NCI-H2107 treated with DMSO at 0.1 percent for 48 hours (cell line): ENCODE results near the gene SYTL4.
A peak's percentile ranks its signal among the peaks of the same experiment; 100 is the strongest.

Source experiments
- DNase-seq: peaks from one replicate; lab custom pipeline; 2025; ENCODE audit not compliant: unreplicated experiment; lab: John Stamatoyannopoulos, UW

SYTL4 gene

GRCh38 chrX:100649550-100650356, 82.2 kb downstream of the SYTL4 start:
- no peak for DNase-seq

GRCh38 chrX:100648458-100649417, 83.2 kb downstream of the SYTL4 start:
- DNase-seq: no peak

DNA sequence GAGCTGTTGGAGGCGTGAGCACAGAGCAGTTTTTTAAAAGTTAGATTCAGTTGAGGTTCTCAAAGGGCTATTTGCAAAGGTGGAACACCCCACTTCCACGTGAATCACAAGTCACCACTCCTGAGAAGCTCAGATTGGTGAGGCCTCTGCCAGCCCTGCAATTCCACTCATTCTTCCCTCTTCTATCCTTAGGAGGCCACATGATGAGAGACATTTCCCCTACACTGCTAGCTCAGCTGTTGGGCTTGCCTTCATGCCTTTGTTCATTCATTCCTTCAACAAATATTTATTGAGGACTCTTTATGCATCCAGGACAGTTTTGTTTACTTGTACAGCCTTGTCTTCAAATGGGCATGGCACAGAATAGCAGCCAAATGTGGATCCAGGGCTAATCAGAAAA, 84.2 kb downstream of the SYTL4 start:
- no peak for DNase-seq

- DNase-seq: no peak
Measured at GRCh38 chrX:100647095-100647494, 84.8 kb downstream of the SYTL4 start.

GRCh38 chrX:100645106-100645505, 86.8 kb downstream of the SYTL4 start:
- no peak for DNase-seq

DNA sequence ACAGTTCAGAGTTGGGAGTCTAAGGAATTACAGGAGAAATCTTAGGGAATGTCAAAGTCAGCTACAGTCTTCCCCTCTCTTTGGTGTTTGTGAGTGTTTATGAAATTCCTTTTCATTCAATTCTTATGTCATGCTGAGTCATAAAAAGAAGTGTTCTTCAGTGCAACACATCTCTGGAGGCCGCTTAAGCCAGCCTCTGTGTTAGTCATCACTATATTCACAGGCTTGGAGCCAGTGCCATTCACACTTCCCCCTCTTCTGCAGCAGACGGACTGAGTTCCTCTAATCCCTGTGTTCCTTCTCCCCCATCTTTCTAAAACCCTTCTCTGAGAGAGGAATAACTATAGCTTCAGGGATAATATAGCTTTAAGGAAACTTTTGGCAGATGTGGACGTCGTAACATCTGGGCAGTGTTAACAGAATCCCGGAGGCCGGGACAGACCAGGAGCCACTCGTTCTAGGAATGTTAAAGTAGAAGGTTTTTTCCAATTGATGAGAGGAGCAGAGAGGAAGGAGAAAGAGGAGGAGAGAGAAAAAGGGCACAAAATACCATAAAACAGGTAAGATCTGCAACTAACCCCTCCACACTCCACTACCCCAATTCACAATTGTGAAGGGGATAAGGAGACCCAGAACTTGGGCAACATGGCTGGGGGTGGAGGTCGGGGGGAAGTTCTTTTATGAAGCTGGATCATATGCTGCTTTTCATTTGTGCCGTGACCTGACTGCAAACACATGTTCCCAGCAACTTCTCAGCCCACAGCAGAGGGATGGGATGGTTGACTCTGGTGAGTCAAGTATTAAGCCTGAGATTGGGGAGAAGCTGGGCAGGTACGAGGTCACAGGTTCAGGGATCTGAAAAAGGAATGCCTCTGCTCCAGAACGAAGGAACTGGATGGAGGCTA, 87.7 kb downstream of the SYTL4 start, which contains the start of gene SRPX2:
TSS of gene SRPX2 (plus strand) at position 244 of the 905 bp plus-strand sequence. CDS start 2,124 bp downstream, outside the sequence.
- DNase-seq: no peak

DNA sequence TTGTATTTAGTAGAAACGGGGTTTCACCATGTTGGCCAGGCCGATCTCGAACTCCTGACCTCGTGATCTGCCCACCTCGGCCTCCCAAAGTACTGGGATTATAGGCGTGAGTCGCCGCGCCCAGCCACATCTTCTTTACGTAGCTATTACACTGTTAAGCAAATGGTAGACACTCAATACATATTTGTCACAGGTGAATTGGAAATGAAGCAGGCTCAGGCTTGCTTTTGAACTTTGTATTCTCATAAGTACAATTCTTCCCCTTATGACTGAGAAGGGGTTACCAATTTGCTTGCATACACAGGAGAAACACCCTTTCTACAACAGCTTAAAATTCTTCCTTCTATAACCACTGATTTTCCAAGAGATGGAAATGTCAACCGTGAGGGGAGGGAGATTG, 88.7 kb downstream of the SYTL4 start:
- DNase-seq: no peak

DNA sequence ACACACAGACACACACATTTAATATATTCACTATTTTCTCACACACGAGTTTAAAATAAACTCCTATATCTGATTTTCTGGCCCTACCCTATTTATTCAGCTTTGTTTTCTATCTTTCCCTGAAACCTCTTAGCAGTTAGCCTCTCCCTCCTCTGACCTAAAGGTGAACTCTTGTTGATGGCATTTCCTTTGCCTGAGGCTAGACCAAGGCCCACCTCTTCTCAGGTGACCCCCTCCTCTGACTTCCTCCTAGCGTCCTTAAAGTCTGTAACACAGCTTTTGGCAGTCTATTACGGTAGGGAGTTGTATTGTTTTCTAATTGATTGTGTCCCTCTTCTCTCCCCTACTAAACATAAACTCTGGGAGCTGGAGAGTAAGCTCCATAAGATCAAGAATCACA, 89.6 kb downstream of the SYTL4 start:
- no peak for DNase-seq

- peak; percentile 88 for DNase-seq
Measured at GRCh38 chrX:100636321-100636991, 95.5 kb downstream of the SYTL4 start, which contains the start of gene TSPAN6. Gene TSPAN6 (minus strand): TSS chrX:100636806. CDS start chrX:100636694, 112 bp downstream.

DNA sequence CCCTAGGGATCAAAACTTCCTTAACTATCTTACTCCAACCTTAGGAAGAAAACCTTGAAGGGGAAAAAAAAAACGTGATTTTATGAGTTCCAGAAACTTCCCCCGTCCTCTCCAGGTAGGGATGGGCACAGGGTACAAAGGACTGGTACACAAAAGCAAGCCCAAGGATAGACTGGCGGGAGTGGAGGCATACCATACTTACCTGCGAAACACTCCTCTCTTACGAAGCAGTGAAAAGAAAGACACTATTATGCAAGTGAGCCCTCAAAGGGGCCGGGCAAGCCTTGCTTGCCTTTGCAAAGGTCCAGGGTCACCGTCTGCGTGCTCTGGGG, 96.0 kb downstream of the SYTL4 start:
- DNase-seq: no peak

- DNase-seq: no peak
Measured at GRCh38 chrX:100635040-100635439, 96.9 kb downstream of the SYTL4 start.

- DNase-seq: peak; percentile 53
Measured at GRCh38 chrX:100625985-100626491, 105.9 kb downstream of the SYTL4 start.
